Measurements from ENCODE around the gene KIAA1217.
"Not testable (repeated sequence)": the region's sequence is repeated elsewhere in the genome, so short reads cannot be mapped to it uniquely, and the experiment has no call there.

Gene KIAA1217

GRCh38 chr10:24468281-24468751 lies 259.4 kb downstream of the KIAA1217 start:
- no peak for DNase-seq

- no peak for DNase-seq
Measured at GRCh38 chr10:24469993-24470392, 261.1 kb downstream of the KIAA1217 start.

GRCh38 chr10:24475598-24475997 lies 266.7 kb downstream of the KIAA1217 start:
- no peak for DNase-seq

- DNase-seq, result no peak
Measured at GRCh38 chr10:24476913-24477701, 268.2 kb downstream of the KIAA1217 start.

GRCh38 chr10:24477915-24478314 lies 269.0 kb downstream of the KIAA1217 start:
- no peak for DNase-seq

- no peak for DNase-seq
Measured at GRCh38 chr10:24479806-24480205, 270.9 kb downstream of the KIAA1217 start.

GRCh38 chr10:24480447-24480846 lies 271.5 kb downstream of the KIAA1217 start:
- DNase-seq, result no peak

GRCh38 chr10:24481241-24481640 lies 272.3 kb downstream of the KIAA1217 start:
- DNase-seq, result no peak

GRCh38 chr10:24482713-24483112 lies 273.8 kb downstream of the KIAA1217 start:
- not testable (repeated sequence) for DNase-seq

GRCh38 chr10:24483701-24484100 lies 274.8 kb downstream of the KIAA1217 start:
- no peak for DNase-seq

- no peak for DNase-seq
Measured at GRCh38 chr10:24484771-24485170, 275.8 kb downstream of the KIAA1217 start.

GRCh38 chr10:24485304-24485703 lies 276.4 kb downstream of the KIAA1217 start:
- no peak for DNase-seq

GRCh38 chr10:24488631-24489030 lies 279.7 kb downstream of the KIAA1217 start:
- no peak for DNase-seq

- DNase-seq, result no peak
Measured at GRCh38 chr10:24493165-24493564, 284.2 kb downstream of the KIAA1217 start.

- no peak for DNase-seq
Measured at GRCh38 chr10:24494236-24494635, 285.3 kb downstream of the KIAA1217 start.

GRCh38 chr10:24494777-24495176 lies 285.8 kb downstream of the KIAA1217 start:
- DNase-seq, result no peak

GRCh38 chr10:24495666-24496460 lies 286.9 kb downstream of the KIAA1217 start:
- no peak for DNase-seq

- DNase-seq, result no peak
Measured at GRCh38 chr10:24496906-24497305, 288.0 kb downstream of the KIAA1217 start.

- DNase-seq, result no peak
Measured at GRCh38 chr10:24501056-24501711, 292.2 kb downstream of the KIAA1217 start.

- DNase-seq, result no peak
Measured at GRCh38 chr10:24502006-24502405, 293.1 kb downstream of the KIAA1217 start.

GRCh38 chr10:24502801-24503460 lies 294.0 kb downstream of the KIAA1217 start:
- DNase-seq, result no peak

GRCh38 chr10:24503461-24504320 lies 294.8 kb downstream of the KIAA1217 start:
- DNase-seq, result peak; percentile 28
